H1 (cell line): ENCODE data around the gene MYOZ2. TPM values are rescaled to one million over a fixed set of nuclear protein-coding genes. Genes with fewer than 3 reads are reported as not detected.

Experiments
- CTCF ChIA-PET: fragments of 300-600 bp; sonication (Branson Sonifier 250); formaldehyde crosslinking; loops from one replicate; lab custom pipeline; 2021; ENCODE audit not compliant: partially characterized antibody; lab: Charles Lee
- POLR2A ChIA-PET: fragments of 300-600 bp; sonication (Branson Sonifier 250); formaldehyde crosslinking; loops from one replicate; lab custom pipeline; 2021; ENCODE audit warnings: inconsistent platforms; ENCODE audit not compliant: partially characterized antibody; lab: Charles Lee
- DNase-seq, 2 experiments: peaks; one replicate each; pipeline versions ENCODE4 v3.0.0 to v3.0.0-alpha.2; 2010 to 2022; ENCODE audit warnings: low spot score in 2 of 2, low read depth in 1 of 2, mixed read lengths in 1 of 2
- FAIRE-seq: peaks from 2 replicates; lab custom pipeline; 2011; peaks lifted over from hg19 to GRCh38; lab: Jason Lieb, UNC
- H2AFZ ChIP-seq: 2 replicates; pipeline ENCODE4 v1.8.1; 2012; ENCODE audit warnings: low read length, inconsistent platforms
- H2AK5ac ChIP-seq: 2 replicates; pipeline ENCODE4 v1.6.1; 2013; ENCODE audit warnings: low read depth, low read length
- H2BK120ac ChIP-seq: replicated peaks from 2 replicates; pipeline ENCODE3; 2013; ENCODE audit warnings: low read depth, low read length, inconsistent platforms
- H2BK12ac ChIP-seq: 2 replicates; pipeline ENCODE4 v1.6.1; 2013; ENCODE audit warnings: low read depth, low read length
- H2BK15ac ChIP-seq: 2 replicates; pipeline ENCODE4 v1.6.1; 2013; ENCODE audit warnings: low read length
- H2BK20ac ChIP-seq: 2 replicates; pipeline ENCODE4 v1.6.1; 2013; ENCODE audit warnings: low read length
- H2BK5ac ChIP-seq: 2 replicates; pipeline ENCODE4 v1.6.1; 2013; ENCODE audit warnings: low read depth, low read length
- H3K14ac ChIP-seq: 2 replicates; pipeline ENCODE4 v1.6.1; 2013; ENCODE audit warnings: inconsistent platforms; ENCODE audit not compliant: insufficient read length
- H3K18ac ChIP-seq: 2 replicates; pipeline ENCODE4 v1.6.1; 2013; ENCODE audit warnings: low read length; ENCODE audit errors: extremely low read depth
- H3K23ac ChIP-seq: 2 replicates; pipeline ENCODE4 v1.6.1; 2013; ENCODE audit warnings: inconsistent platforms; ENCODE audit not compliant: insufficient read length
- H3K23me2 ChIP-seq: 2 replicates; pipeline ENCODE4 v1.6.1; 2013; ENCODE audit warnings: low read depth, low read length
- H3K27ac ChIP-seq: 2 replicates; pipeline ENCODE4 v1.6.1; 2011; ENCODE audit warnings: low read depth, low read length, inconsistent platforms
- H3K27me3 ChIP-seq, 4 experiments: replicated peaks in 1 of 4; 1 replicate in 1 of 4; 2 replicates in 3 of 4; pipeline versions ENCODE4 v1.6.1 to v1.8.1; 2011 to 2013; ENCODE audit warnings: low read length in 3 of 4, mild to moderate bottlenecking in 3 of 4, inconsistent platforms in 2 of 4, mixed read lengths in 2 of 4, moderate library complexity in 1 of 4; ENCODE audit not compliant: control insufficient read depth in 3 of 4, insufficient read depth in 3 of 4; ENCODE audit errors: extremely low read depth in 1 of 4
- H3K36me3 ChIP-seq, 4 experiments: 2 replicates each; pipeline versions ENCODE4 v1.6.1 to v1.8.1; 2011 to 2013; ENCODE audit warnings: mild to moderate bottlenecking in 4 of 4, low read length in 3 of 4, moderate library complexity in 2 of 4, control low read depth in 1 of 4, inconsistent platforms in 1 of 4; ENCODE audit not compliant: insufficient read depth in 4 of 4, control insufficient read depth in 2 of 4
- H3K4ac ChIP-seq: replicated peaks from 2 replicates; pipeline ENCODE3; 2013; ENCODE audit warnings: low read length, low read depth, mixed read lengths, inconsistent platforms; ENCODE audit not compliant: insufficient read length
- H3K4me1 ChIP-seq, 4 experiments: replicated peaks in 1 of 4; 1 replicate in 1 of 4; 2 replicates in 3 of 4; pipeline versions ENCODE4 v1.6.1 to v1.8.1; 2011 to 2013; ENCODE audit warnings: low read length in 3 of 4, inconsistent platforms in 2 of 4, mixed read lengths in 1 of 4; ENCODE audit not compliant: insufficient read depth in 4 of 4, control insufficient read depth in 3 of 4
- H3K4me2 ChIP-seq, 2 experiments: 2 replicates each; pipeline versions ENCODE4 v1.6.1 to v1.8.1; 2011 to 2013; ENCODE audit warnings: low read depth in 2 of 2, low read length in 2 of 2, control low read depth in 1 of 2, inconsistent platforms in 1 of 2, mild to moderate bottlenecking in 1 of 2; ENCODE audit not compliant: insufficient read depth in 1 of 2
- H3K4me3 ChIP-seq, 4 experiments: fragments of 200-600, 300-600 bp in 1 of 4; sonication (generic), shearing (Covaris generic), sonication (Bioruptor Twin) in 1 of 4; 2 replicates each; pipeline versions ENCODE4 v1.5.1 to v1.8.1; 2011 to 2016; ENCODE audit warnings: low read length in 4 of 4, low read depth in 3 of 4, control low read depth in 2 of 4, inconsistent platforms in 2 of 4, mild to moderate bottlenecking in 2 of 4, mixed read lengths in 1 of 4, moderate library complexity in 1 of 4; ENCODE audit not compliant: insufficient read depth in 2 of 4; ENCODE audit errors: extremely low read depth in 1 of 4
- H3K56ac ChIP-seq: replicated peaks from 2 replicates; pipeline ENCODE3; 2013; ENCODE audit warnings: low read depth, mild to moderate bottlenecking, mixed read lengths, low read length, inconsistent platforms; ENCODE audit not compliant: insufficient read length
- H3K79me1 ChIP-seq: 2 replicates; pipeline ENCODE4 v1.6.1; 2013; ENCODE audit warnings: low read depth, low read length, control low read depth
- H3K79me2 ChIP-seq, 2 experiments: 2 replicates each; pipeline versions ENCODE4 v1.6.1 to v1.8.1; 2012 to 2013; ENCODE audit warnings: low read length in 2 of 2, mild to moderate bottlenecking in 2 of 2, inconsistent platforms in 1 of 2; ENCODE audit not compliant: insufficient read depth in 2 of 2, control insufficient read depth in 1 of 2
- H3K9ac ChIP-seq, 4 experiments: replicated peaks in 1 of 4; 1 replicate in 1 of 4; 2 replicates in 3 of 4; pipeline versions ENCODE4 v1.6.1 to v1.8.1; 2011 to 2013; ENCODE audit warnings: low read depth in 3 of 4, low read length in 3 of 4, control low read depth in 2 of 4, mild to moderate bottlenecking in 2 of 4, moderate library complexity in 2 of 4, inconsistent platforms in 1 of 4; ENCODE audit errors: extremely low read depth in 1 of 4
- H3K9me3 ChIP-seq, 2 experiments: 2 replicates each; pipeline versions ENCODE4 v1.6.1 to v1.8.1; 2012 to 2013; ENCODE audit warnings: mild to moderate bottlenecking in 2 of 2, moderate library complexity in 2 of 2, control low read depth in 1 of 2, inconsistent platforms in 1 of 2, low read depth in 1 of 2, low read length in 1 of 2, mixed read lengths in 1 of 2; ENCODE audit not compliant: insufficient read depth in 2 of 2
- H4K20me1 ChIP-seq, 2 experiments: replicated peaks in 1 of 2; 2 replicates each; pipeline versions ENCODE3 to v1.8.1; 2011 to 2013; ENCODE audit warnings: inconsistent platforms in 2 of 2, low read length in 2 of 2, mild to moderate bottlenecking in 1 of 2; ENCODE audit not compliant: insufficient read depth in 2 of 2, control insufficient read depth in 1 of 2
- H4K5ac ChIP-seq: 2 replicates; pipeline ENCODE4 v1.6.1; 2013; ENCODE audit warnings: low read length, low read depth, mixed read lengths, inconsistent platforms; ENCODE audit not compliant: insufficient read length
- H4K8ac ChIP-seq: 2 replicates; pipeline ENCODE4 v1.8.0; 2013; ENCODE audit warnings: mild to moderate bottlenecking, moderate library complexity, low read length, inconsistent platforms; ENCODE audit not compliant: insufficient read depth; ENCODE audit errors: extremely low read depth
- H4K91ac ChIP-seq: replicated peaks from 2 replicates; pipeline ENCODE3; 2013; ENCODE audit warnings: low read length, mixed read lengths, inconsistent platforms; ENCODE audit not compliant: insufficient read length
- CHD1 ChIP-seq: IDR thresholded peaks from 2 replicates; pipeline ENCODE4 v1.6.1; 2012; ENCODE audit warnings: low read depth, low read length, improper control_type of control experiment
- GABPA ChIP-seq: IDR thresholded peaks from 2 replicates; pipeline ENCODE4 v1.6.1; 2011; ENCODE audit warnings: mild to moderate bottlenecking, low read length, moderate library complexity, borderline replicate concordance; ENCODE audit not compliant: insufficient read depth
- HDAC6 ChIP-seq: IDR thresholded peaks from one replicate; pipeline ENCODE4 v1.7.1; 2012; ENCODE audit warnings: low read depth, mild to moderate bottlenecking, inconsistent platforms, low read length, moderate library complexity
- NRF1 ChIP-seq: IDR thresholded peaks from 2 replicates; pipeline ENCODE4 v1.6.1; 2011; ENCODE audit warnings: mild to moderate bottlenecking, low read depth, low read length, improper control_type of control experiment
- POLR2A ChIP-seq, 2 experiments: IDR thresholded peaks; 1 replicate in 1 of 2; 2 replicates in 1 of 2; pipeline ENCODE4 v1.6.1; 2011; ENCODE audit warnings: low read depth in 2 of 2, low read length in 2 of 2, mild to moderate bottlenecking in 2 of 2; ENCODE audit errors: control extremely low read depth in 1 of 2
- POU5F1 ChIP-seq: IDR thresholded peaks from 2 replicates; pipeline ENCODE4 v1.6.1; 2011; ENCODE audit warnings: low read depth, mild to moderate bottlenecking, low read length, moderate library complexity
- SIX5 ChIP-seq: IDR thresholded peaks from 2 replicates; pipeline ENCODE4 v1.6.1; 2011; ENCODE audit warnings: mild to moderate bottlenecking, low read depth, low read length
- SP1 ChIP-seq: IDR thresholded peaks from 2 replicates; pipeline ENCODE4 v1.6.1; 2011; ENCODE audit warnings: low read depth, low read length
- WGBS, 2 experiments: shearing (Covaris generic) in 1 of 2; methylation state at CpG; one replicate each; pipeline versions ENCODE4 v1.1.6 to v1.1.7; 2013 to 2015; ENCODE audit warnings: low lambda C conversion rate in 2 of 2, mixed read lengths in 2 of 2, inconsistent platforms in 1 of 2, low coverage in 1 of 2, missing lambda C conversion rate in 1 of 2; ENCODE audit not compliant: insufficient replicate concordance in 2 of 2, insufficient coverage in 1 of 2, insufficient read length in 1 of 2; ENCODE audit errors: extremely low coverage in 1 of 2, missing lambda C conversion rate in 1 of 2; 5-methylcytosine and 5-hydroxymethylcytosine counted together
- polyA plus RNA-seq, 7 experiments: library from polyadenylated mRNA; depleted of rRNA in 3 of 7; stranded (reverse) in 5 of 7; unstranded in 2 of 7; fragments of >200 nt in 5 of 7; fragments of 200-250 nt in 2 of 7; gene quantifications; 1 replicate in 5 of 7; 2 replicates in 1 of 7; 4 replicates in 1 of 7; pipeline versions ENCODE4 v1.2.1 to v1.2.3, GENCODE V29; 2011 to 2013; ENCODE audit warnings: missing spikeins in 2 of 7, mixed read lengths in 2 of 7
- total RNA-seq: library from RNA; stranded (reverse); fragmentation: NEBNext Ultra II Directional; extraction: Animal tissue kit (Norgen Biotek cat#: 25700); gene quantifications from 2 replicates; pipeline ENCODE4 v1.2.1, GENCODE V29; 2021
- TF ChIP-seq, protein P1 (sequence below): IDR thresholded peaks from 2 replicates; pipeline ENCODE4 v1.6.1; 2012; ENCODE audit warnings: inconsistent platforms

MYOZ2 gene
- total and polyA plus RNA-seq, 2 of the 8 experiments (the other 6 are each of a cell fraction or from before 2014, with no cell fraction given): not detected

- no peaks in the 10 kb centered on the region for H3K9me3 ChIP-seq
- H3K27ac ChIP-seq: no peak overlapping the region
- no peaks in the 10 kb centered on the region; a peak in 2 of 4 replicates for H3K79me2 ChIP-seq
- no peaks in the 10 kb centered on the region for H3K79me1 ChIP-seq
- H3K27me3 ChIP-seq: no peaks in the 10 kb centered on the region
- no peak overlapping the region for H4K8ac ChIP-seq
- no peak overlapping the region for H3K4me2 ChIP-seq
- no peak overlapping the region for H2BK12ac ChIP-seq
- H2BK20ac ChIP-seq: no peak overlapping the region
- H3K4me1 ChIP-seq: peaks cover 0 to under 1% (median 0%) of the 10 kb centered on the region in 4 experiments; a peak in 1 of 7 replicates
- no peak overlapping the region for H3K4ac ChIP-seq
- no peak overlapping the region for H3K23ac ChIP-seq
- H2BK120ac ChIP-seq: no peak overlapping the region
- 94% methylated on average over 9 of the region's 9 CpGs; no CpG with 5 or more reads in 1 of the 2 experiments for WGBS, 2 experiments
- no peak overlapping the region for H4K91ac ChIP-seq
- H2AK5ac ChIP-seq: no peak overlapping the region
- ChIA-PET POLR2A (interaction anchor here (1.5 to 1.8 kb wide), 2 partner anchors 8 to 28 kb away, joined by 3 to 4 read pairs; no protein-coding TSS in a partner anchor), CTCF (interaction anchor here (0.7 to 1.4 kb wide), 4 partner anchors 19 to 1860 kb away, joined by 3 read pairs; no protein-coding TSS in a partner anchor)
- no peak overlapping the region for H3K4me3 ChIP-seq
- no peaks in the 10 kb centered on the region for H3K36me3 ChIP-seq
- H4K5ac ChIP-seq: no peak overlapping the region
- DNase-seq: no peak
- no peaks in the 10 kb centered on the region for H4K20me1 ChIP-seq
- H3K14ac ChIP-seq: no peak overlapping the region
- no peak overlapping the region for H3K18ac ChIP-seq
- H2AFZ ChIP-seq: no peak overlapping the region
- H2BK5ac ChIP-seq: no peak overlapping the region
- no peak for FAIRE-seq
- no peaks in the 10 kb centered on the region for H3K23me2 ChIP-seq
- H3K56ac ChIP-seq: no peak overlapping the region
- H2BK15ac ChIP-seq: no peak overlapping the region
- H3K9ac ChIP-seq: no peak overlapping the region
- TF ChIP-seq, protein P1, sequence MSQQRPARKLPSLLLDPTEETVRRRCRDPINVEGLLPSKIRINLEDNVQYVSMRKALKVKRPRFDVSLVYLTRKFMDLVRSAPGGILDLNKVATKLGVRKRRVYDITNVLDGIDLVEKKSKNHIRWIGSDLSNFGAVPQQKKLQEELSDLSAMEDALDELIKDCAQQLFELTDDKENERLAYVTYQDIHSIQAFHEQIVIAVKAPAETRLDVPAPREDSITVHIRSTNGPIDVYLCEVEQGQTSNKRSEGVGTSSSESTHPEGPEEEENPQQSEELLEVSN: no peak
- TF ChIP-seq CHD1: no peak
- TF ChIP-seq GABPA: no peak
- TF ChIP-seq SP1: no peak
- no peak for TF ChIP-seq SIX5
- TF ChIP-seq NRF1: no peak
- TF ChIP-seq HDAC6: no peak
- TF ChIP-seq POU5F1: no peak
- no peak for TF ChIP-seq POLR2A (IDR thresholded peaks at IDR 0.05; ENCODE audit: control extremely low read depth in 1 of 2, low read depth in 2 of 2, low read length in 2 of 2)
Observed at GRCh38 chr4:119237201-119237600, 101.6 kb downstream of the MYOZ2 start.
